ENCODE results near the gene VSTM5.

VSTM5 gene

DNA sequence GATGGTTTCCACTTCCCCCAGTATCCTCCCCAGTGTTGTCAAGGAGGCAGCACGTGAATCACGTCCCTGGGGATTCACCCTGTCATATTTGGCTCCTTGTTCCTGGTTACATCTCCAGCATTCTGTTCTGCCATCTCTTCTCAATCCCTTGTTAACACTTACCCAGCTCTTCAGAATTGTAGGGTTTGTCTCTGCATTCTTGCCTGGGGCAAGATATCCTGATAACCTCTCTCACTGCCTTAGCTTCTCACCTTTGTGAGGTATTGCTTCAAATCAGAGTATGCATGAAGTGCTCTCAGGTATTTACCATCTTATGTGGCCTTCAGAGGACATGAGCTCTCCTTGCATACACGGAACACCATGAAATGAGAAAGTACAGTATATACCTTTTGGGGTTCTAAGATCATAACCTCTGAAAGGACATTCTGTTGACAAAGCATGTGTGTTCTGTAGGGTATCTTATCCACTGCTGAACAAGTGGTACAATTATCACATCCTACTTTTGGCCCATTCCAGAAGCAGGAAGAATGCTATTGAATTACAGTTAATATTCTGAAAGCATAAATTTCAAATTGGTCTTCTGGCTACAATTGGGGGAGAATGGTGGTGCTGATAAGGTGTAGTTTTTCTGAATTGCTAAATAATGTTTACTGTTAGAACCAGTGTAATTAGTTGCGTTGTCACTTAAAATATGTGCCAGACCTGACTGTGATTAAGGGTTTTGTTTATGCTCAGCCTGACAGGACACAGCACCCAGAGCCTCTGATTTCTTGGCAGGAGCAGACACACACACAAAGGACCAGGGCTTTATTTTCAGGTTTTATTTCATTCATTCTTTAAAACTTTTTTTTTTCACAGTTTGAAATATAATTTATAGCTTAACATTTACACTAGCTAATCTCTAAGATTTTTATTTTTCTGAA lies 32.7 kb downstream of the VSTM5 start:
- TF ChIP-seq POLR2AphosphoS5 (IDR thresholded peaks at IDR 0.05; ENCODE audit: low read depth, low read length) (no peak), TAF1 (IDR thresholded peaks at IDR 0.05; ENCODE audit: borderline replicate concordance, low read depth, low read length) (no peak), POLR2A (IDR thresholded peaks at IDR 0.05; ENCODE audit: low read depth, low read length) (no peak)
- FAIRE-seq (no peak), DNase-seq (ENCODE audit: insufficient read length) (no peak)

DNA sequence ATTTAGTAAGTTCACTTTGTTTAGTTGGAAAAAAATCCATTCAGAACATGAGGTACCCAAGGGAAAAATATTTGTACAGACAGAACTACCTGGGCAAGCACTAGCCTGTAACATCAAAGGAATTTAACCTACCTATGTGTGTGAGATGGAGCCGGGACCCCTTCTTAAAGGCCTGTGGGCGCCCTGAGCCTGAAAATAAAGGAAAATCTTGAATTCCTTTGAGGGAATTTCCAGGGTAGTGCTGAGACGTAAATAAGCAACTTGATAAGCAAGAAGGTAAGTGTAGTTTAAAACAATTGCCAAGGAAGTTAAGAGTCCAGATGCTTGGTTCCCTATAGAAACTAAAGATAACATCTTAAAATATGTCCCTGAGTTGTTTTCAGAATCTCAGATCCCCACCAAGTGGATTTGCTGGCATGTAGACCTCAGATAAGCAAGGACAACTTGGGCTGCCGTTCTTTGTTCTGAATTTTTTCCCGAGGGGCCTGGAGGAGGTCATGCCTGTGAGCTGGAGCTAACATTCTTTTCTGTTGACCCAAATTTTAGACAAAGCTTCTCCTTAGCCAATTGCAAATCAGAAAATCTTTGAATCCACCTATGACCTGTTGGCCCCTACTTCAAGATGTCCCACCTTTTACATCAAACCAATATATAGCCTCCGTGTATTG lies 35.3 kb downstream of the VSTM5 start:
- TF ChIP-seq POLR2A (IDR thresholded peaks at IDR 0.05; ENCODE audit: low read depth, low read length) (no peak), TAF1 (IDR thresholded peaks at IDR 0.05; ENCODE audit: borderline replicate concordance, low read depth, low read length) (no peak), POLR2AphosphoS5 (IDR thresholded peaks at IDR 0.05; ENCODE audit: low read depth, low read length) (no peak; the same call in 1 of the 2 replicates)
- DNase-seq (ENCODE audit: insufficient read length) (no peak), FAIRE-seq (no peak)

DNA sequence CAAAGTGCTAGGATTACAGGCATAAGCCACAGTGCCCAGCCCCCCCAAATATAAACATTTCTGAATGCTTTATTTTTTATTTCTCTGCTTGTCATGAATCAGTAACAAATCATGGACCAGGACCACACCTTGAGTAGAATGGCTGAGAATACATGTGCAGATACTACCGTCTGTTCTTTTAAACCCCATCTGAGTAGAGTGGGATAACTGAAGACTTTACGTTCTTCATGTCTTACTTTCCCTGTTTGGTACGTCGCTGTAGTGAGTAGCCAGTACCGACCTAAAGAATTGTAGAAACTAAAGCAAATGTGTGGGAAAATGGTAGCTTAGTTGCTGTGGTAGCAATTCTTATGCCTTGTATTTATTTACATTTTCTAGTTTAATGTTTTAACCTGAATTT lies 36.4 kb downstream of the VSTM5 start:
- no peak for FAIRE-seq
- TF ChIP-seq POLR2A (IDR thresholded peaks at IDR 0.05; ENCODE audit: low read depth, low read length) (no peak), POLR2AphosphoS5 (IDR thresholded peaks at IDR 0.05; ENCODE audit: low read depth, low read length) (peak; percentile 64; the same call in 1 of the 2 replicates), TAF1 (IDR thresholded peaks at IDR 0.05; ENCODE audit: borderline replicate concordance, low read depth, low read length) (no peak)

DNA sequence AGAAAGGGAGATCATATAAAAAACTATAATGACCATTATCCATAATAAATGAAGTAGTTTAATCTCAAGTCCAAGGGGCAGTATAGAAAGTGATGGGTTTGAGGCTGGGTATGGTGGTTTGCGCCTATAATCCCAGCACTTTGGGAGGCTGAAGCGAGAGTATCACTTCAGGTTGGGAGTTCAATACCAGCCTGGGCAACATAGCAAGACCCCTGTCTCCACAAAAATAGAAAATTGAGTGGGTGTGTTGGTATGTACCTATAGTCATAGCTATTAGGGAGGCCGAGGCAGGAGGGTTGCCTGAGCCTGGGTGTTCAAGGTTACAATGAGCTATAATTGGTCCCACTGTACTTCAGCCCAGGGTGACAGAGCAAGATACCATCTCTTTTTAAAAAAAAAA lies 42.4 kb downstream of the VSTM5 start:
- TF ChIP-seq POLR2AphosphoS5 (IDR thresholded peaks at IDR 0.05; ENCODE audit: low read depth, low read length) (no peak), TAF1 (IDR thresholded peaks at IDR 0.05; ENCODE audit: borderline replicate concordance, low read depth, low read length) (no peak), POLR2A (IDR thresholded peaks at IDR 0.05; ENCODE audit: low read depth, low read length) (no peak)
- DNase-seq (ENCODE audit: insufficient read length) (no peak), FAIRE-seq (no peak)

More for the DNA sequence above, 36.4 kb downstream of the VSTM5 start:
- no peak for DNase-seq (ENCODE audit: insufficient read length)

DNA sequence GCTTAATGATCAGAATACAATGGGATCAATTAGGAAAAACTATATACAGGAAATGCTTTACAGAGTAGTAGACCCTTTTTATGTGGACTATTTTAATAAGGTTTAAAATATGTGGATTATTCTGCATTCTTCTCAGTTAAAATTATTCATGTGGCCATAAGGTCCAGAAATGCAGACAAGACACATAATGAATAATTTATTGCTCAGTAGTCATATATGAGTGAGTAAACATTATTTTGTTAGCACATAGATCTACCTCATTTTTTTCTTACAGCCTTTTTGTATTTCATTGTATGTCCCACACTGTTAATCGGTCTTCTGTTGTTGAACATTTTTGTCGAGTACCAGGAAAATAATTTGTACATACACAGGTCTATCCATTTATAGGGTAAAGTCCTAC lies 45.5 kb downstream of the VSTM5 start:
- TF ChIP-seq POLR2AphosphoS5 (IDR thresholded peaks at IDR 0.05; ENCODE audit: low read depth, low read length) (no peak), POLR2A (IDR thresholded peaks at IDR 0.05; ENCODE audit: low read depth, low read length) (no peak), TAF1 (IDR thresholded peaks at IDR 0.05; ENCODE audit: borderline replicate concordance, low read depth, low read length) (no peak)
- FAIRE-seq (no peak), DNase-seq (ENCODE audit: insufficient read length) (no peak)

DNA sequence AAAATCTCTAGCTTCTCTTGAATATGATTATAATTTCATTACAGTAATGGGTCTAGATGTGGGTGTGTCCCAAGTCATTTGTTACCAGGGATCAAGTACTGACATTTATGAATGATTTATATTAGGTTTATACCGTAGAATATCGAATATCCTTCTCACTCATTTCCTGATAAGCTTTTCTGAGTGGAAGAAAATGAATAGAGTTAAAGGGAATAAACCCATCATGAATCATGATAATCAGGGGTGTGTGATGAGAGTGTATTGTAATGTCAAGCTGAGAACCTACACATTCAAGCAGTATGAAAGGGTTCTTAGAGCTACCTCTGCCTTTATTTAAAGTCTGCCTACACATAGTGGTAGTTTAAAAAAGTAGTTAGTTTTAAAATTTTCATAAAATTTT lies 49.1 kb downstream of the VSTM5 start:
- DNase-seq (ENCODE audit: insufficient read length) (no peak), FAIRE-seq (no peak)
- TF ChIP-seq POLR2AphosphoS5 (IDR thresholded peaks at IDR 0.05; ENCODE audit: low read depth, low read length) (no peak), TAF1 (IDR thresholded peaks at IDR 0.05; ENCODE audit: borderline replicate concordance, low read depth, low read length) (no peak), POLR2A (IDR thresholded peaks at IDR 0.05; ENCODE audit: low read depth, low read length) (no peak)

DNA sequence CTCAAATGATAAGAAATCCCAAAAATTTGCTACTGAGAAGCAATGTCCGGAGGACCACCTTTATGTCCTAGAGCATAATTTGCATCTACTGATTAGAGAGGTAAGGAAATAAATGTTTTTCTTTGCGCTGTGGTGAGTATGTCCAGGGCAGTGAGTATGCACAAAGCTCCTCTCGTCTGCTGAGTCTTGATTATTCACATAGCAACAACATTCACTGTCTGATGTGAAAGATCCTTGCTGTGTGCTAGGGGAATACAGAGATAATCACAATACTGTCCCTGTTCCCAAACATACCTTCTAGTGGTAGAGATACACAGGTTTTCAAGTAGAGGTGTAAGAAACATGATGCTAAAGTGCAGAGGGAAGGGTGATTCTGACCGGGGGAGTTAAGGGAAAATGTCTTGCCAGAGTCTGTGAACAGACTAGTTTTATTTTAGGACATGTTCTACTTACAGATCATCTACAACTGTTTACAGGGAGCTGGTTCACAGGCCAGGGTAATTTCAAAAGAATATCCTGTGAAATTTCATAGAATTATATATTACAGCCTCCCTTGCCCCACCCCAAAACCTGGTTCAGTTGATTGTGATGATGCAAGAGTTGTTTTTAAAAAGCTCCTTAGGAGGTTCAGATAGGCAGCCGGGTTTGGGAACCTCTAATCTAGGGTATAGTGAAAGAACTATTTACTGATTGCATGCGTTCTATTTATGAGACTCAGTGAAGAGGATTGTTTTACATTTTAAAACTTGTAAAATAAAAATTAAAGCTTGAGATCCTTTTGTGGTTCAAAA lies 53.8 kb downstream of the VSTM5 start:
- FAIRE-seq = no peak
- TF ChIP-seq POLR2AphosphoS5 (IDR thresholded peaks at IDR 0.05; ENCODE audit: low read depth, low read length) = no peak
- DNase-seq (ENCODE audit: insufficient read length) = no peak

DNA sequence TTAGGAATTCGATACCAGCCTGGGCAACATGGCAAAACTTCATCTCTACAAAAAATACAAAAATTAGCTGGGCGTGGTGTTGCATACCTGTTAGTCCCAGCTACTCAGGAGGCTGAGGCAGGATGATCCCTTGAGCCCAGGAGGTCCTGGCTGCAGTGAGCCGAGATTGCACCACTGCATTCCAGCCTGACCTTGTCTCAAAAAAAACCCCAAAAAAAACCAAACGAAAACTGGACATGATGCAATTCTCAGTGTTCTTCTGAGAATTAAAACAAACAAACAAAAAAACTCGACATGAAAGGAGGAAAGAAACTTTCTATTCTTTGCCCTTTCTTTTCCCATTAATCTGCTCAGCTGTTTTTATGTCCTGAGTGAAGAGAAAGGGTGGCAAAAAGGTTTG lies 58.9 kb downstream of the VSTM5 start:
- TF ChIP-seq POLR2AphosphoS5 (IDR thresholded peaks at IDR 0.05; ENCODE audit: low read depth, low read length) (no peak), POLR2A (IDR thresholded peaks at IDR 0.05; ENCODE audit: low read depth, low read length) (no peak), TAF1 (IDR thresholded peaks at IDR 0.05; ENCODE audit: borderline replicate concordance, low read depth, low read length) (no peak)
- DNase-seq (ENCODE audit: insufficient read length) (no peak), FAIRE-seq (no peak)

DNA sequence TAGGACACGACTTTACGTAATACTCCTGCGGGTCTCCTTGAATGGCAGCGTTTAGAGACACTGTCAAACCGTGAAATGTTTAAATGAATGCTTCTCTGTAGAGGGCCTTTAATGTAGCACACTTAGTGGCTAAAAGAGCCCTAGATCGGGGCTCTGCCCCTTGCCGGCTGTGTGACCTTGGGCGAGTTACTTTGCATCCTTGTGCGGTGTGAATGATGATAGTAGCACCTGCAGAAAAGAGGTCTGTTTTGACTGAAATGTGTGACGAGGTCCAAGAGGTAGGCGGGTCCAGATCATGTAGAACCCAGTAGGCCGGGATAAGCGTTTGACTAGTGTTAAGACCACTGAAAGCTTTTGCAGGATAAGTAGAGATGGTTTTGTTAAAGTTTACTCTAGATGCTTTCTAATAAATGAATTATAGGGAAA lies 65.5 kb downstream of the VSTM5 start:
- DNase-seq (ENCODE audit: insufficient read length) = no peak
- TF ChIP-seq POLR2AphosphoS5 (IDR thresholded peaks at IDR 0.05; ENCODE audit: low read depth, low read length) = no peak
- no peak for TF ChIP-seq TAF1 (IDR thresholded peaks at IDR 0.05; ENCODE audit: borderline replicate concordance, low read depth, low read length)
- no peak for TF ChIP-seq POLR2A (IDR thresholded peaks at IDR 0.05; ENCODE audit: low read depth, low read length)
- peak; percentile 95 for FAIRE-seq

DNA sequence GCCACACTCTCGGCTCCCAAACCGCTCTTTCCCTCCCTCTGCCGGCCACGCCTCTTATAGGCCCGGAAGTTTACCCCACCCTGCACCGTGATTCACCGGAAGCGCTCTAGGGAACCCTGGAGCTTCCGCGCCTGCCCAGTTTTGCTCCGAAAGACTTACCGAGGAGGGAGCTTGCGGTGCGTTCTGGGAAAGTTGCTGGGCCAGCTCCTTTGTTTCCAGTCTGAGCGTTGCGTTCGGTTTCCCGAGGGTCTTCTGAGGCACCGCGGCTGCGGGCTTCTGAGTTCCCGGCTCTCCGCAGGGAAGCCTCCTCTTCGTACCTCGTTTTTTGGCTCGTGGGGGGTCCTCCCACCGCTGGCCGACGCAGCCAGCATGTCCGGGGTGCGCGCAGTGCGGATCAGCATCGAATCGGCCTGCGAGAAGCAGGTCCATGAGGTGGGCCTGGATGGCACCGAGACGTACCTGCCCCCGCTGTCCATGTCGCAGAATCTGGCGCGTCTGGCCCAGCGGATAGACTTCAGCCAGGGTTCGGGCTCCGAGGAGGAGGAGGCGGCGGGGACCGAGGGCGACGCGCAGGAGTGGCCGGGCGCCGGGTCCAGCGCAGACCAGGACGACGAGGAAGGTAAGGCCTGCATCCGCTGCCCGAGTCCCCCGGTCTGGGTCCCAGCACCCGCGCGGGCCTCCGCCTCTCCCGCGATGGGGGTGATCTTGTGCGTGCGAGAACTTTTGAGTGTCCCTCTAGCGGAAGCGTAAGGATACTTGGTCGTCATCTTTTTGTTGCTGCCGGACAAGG lies 66.1 kb downstream of the VSTM5 start, which contains the start of gene MED17:
MED17 (plus strand) TSS at position 138 of the 790 bp plus-strand sequence; CDS start at position 370, 232 bp downstream.
- TF ChIP-seq POLR2A (IDR thresholded peaks at IDR 0.05; ENCODE audit: low read depth, low read length) (peak; percentile 88), TAF1 (IDR thresholded peaks at IDR 0.05; ENCODE audit: borderline replicate concordance, low read depth, low read length) (peak; percentile 50; the same call in 1 of the 2 replicates), POLR2AphosphoS5 (IDR thresholded peaks at IDR 0.05; ENCODE audit: low read depth, low read length) (peak; percentile 91)
- FAIRE-seq (no peak), DNase-seq (ENCODE audit: insufficient read length) (peak; percentile 78)
